Liver (tissue), 9 donors: ENCODE data around the gene ASIC3. TPM values are rescaled to one million over a fixed set of nuclear protein-coding genes. Genes with fewer than 3 reads are reported as not detected.

ENCODE experiments used
- DNase-seq: peaks from one replicate; pipeline ENCODE4 v3.0.0-alpha.2; 2017; ENCODE audit warnings: low spot score
- H3K27ac ChIP-seq, 2 donors: one replicate each; pipeline ENCODE4 v1.7.0; 2013; ENCODE audit warnings: inconsistent platforms in 2 of 2, low read length in 2 of 2, control low read depth in 1 of 2, low read depth in 1 of 2, mild to moderate bottlenecking in 1 of 2
- H3K27me3 ChIP-seq, 4 donors: one replicate each; pipeline versions ENCODE4 v1.6.1 to v1.7.0; 2013; ENCODE audit warnings: low read length in 3 of 4, inconsistent platforms in 1 of 4, mild to moderate bottlenecking in 1 of 4, moderate library complexity in 1 of 4; ENCODE audit not compliant: control insufficient read depth in 4 of 4, insufficient read depth in 4 of 4
- H3K36me3 ChIP-seq, 4 donors: one replicate each; pipeline versions ENCODE4 v1.6.1 to v1.7.0; 2013; ENCODE audit warnings: low read length in 3 of 4, mild to moderate bottlenecking in 3 of 4, low read depth in 1 of 4, moderate library complexity in 1 of 4; ENCODE audit not compliant: control insufficient read depth in 4 of 4, insufficient read depth in 3 of 4
- H3K4me1 ChIP-seq, 4 donors: one replicate each; pipeline versions ENCODE4 v1.6.1 to v1.7.0; 2013; ENCODE audit warnings: low read length in 3 of 4, mild to moderate bottlenecking in 3 of 4, moderate library complexity in 1 of 4; ENCODE audit not compliant: control insufficient read depth in 4 of 4, insufficient read depth in 4 of 4
- H3K4me3 ChIP-seq, 3 donors: one replicate each; pipeline versions ENCODE4 v1.6.1 to v1.7.0; 2013; ENCODE audit warnings: low read length in 3 of 3, control low read depth in 1 of 3, low read depth in 1 of 3, mild to moderate bottlenecking in 1 of 3
- H3K9ac ChIP-seq, 2 donors: one replicate each; pipeline ENCODE4 v1.7.0; 2013; ENCODE audit warnings: low read length in 2 of 2, mild to moderate bottlenecking in 2 of 2, moderate library complexity in 2 of 2, control low read depth in 1 of 2, low read depth in 1 of 2
- H3K9me3 ChIP-seq, 4 donors: one replicate each; pipeline versions ENCODE4 v1.6.1 to v1.7.0; 2013; ENCODE audit warnings: low read length in 3 of 4; ENCODE audit not compliant: control insufficient read depth in 4 of 4
- GABPA ChIP-seq, 2 donors: IDR thresholded peaks in 1 of 2; conservative IDR thresholded peaks in 1 of 2; 2 replicates each; pipeline ENCODE4 v1.6.1; 2016; ENCODE audit warnings: antibody characterized with exemption in 2 of 2, mild to moderate bottlenecking in 1 of 2, moderate library complexity in 1 of 2
- HNF4A ChIP-seq, 2 donors: conservative IDR thresholded peaks; 2 replicates each; pipeline ENCODE4 v1.6.1; 2016; ENCODE audit warnings: antibody characterized with exemption in 2 of 2, mild to moderate bottlenecking in 2 of 2
- HNF4G ChIP-seq: IDR thresholded peaks from 2 replicates; pipeline ENCODE4 v1.6.1; 2016; ENCODE audit warnings: antibody characterized with exemption
- JUND ChIP-seq, 2 donors: IDR thresholded peaks; 2 replicates each; pipeline ENCODE4 v1.6.1; 2016; ENCODE audit warnings: antibody characterized with exemption in 2 of 2
- MAX ChIP-seq: IDR thresholded peaks from 2 replicates; pipeline ENCODE4 v1.6.1; 2016; ENCODE audit warnings: antibody characterized with exemption
- NR2F2 ChIP-seq: IDR thresholded peaks from 2 replicates; pipeline ENCODE4 v1.6.1; 2016; ENCODE audit warnings: antibody characterized with exemption
- RAD21 ChIP-seq, 2 donors: IDR thresholded peaks; 2 replicates each; pipeline ENCODE4 v1.6.1; 2016; ENCODE audit warnings: antibody characterized with exemption in 2 of 2, mild to moderate bottlenecking in 2 of 2
- REST ChIP-seq: IDR thresholded peaks from 2 replicates; pipeline ENCODE4 v1.6.1; 2016; ENCODE audit warnings: antibody characterized with exemption, mild to moderate bottlenecking
- SP1 ChIP-seq: IDR thresholded peaks from 2 replicates; pipeline ENCODE4 v1.6.1; 2018; ENCODE audit warnings: antibody characterized with exemption, mild to moderate bottlenecking
- YY1 ChIP-seq: IDR thresholded peaks from 2 replicates; pipeline ENCODE4 v1.6.1; 2016; ENCODE audit warnings: antibody characterized with exemption, mild to moderate bottlenecking
- ZBTB33 ChIP-seq: IDR thresholded peaks from 2 replicates; pipeline ENCODE4 v1.6.1; 2016; ENCODE audit warnings: antibody characterized with exemption
- WGBS: extraction: QIAGEN DNeasy Blood & Tissue Kit; methylation state at CpG from one replicate; pipeline ENCODE4 v1.1.7; 2013; 5-methylcytosine and 5-hydroxymethylcytosine counted together
- polyA plus RNA-seq, 2 donors: library from polyadenylated mRNA; stranded (reverse) in 1 of 2; unstranded in 1 of 2; fragments of 200-250 nt in 1 of 2; fragments of >200 nt in 1 of 2; fragmentation: Nextera tagmentation in 1 of 2; extraction: Ambion mirVana in 1 of 2; gene quantifications; one replicate each; pipeline versions ENCODE4 v1.2.1 to v1.2.3, GENCODE V29; 2013 to 2015
- total RNA-seq, 2 donors: library from RNA; depleted of rRNA; stranded (reverse); fragments of >200 nt; gene quantifications; one replicate each; pipeline ENCODE4 v1.2.3, GENCODE V29; 2014
- donor health status: healthy.
- donor health status: healthy.
- donor health status: healthy.
- donor health status: healthy.
- donor health status: healthy.

Gene ASIC3
- total and polyA plus RNA-seq, 4 donors, result 0.05 to 1.0 (median 0.39) TPM

- H3K4me1 ChIP-seq, result peaks cover 0 to 2% (median 0%) of the 10 kb centered on the region in 4 donors
- WGBS, result 89% methylated on average over 38 of the region's 38 CpGs
- H3K9ac ChIP-seq, result no peak overlapping the region
- no peaks in the 10 kb centered on the region for H3K9me3 ChIP-seq
- H3K4me3 ChIP-seq, result no peak overlapping the region
- no peak overlapping the region for H3K27ac ChIP-seq
- TF ChIP-seq MAX (no peak), REST (no peak), ZBTB33 (no peak), JUND (IDR thresholded peaks at IDR 0.05) (no peak), RAD21 (IDR thresholded peaks at IDR 0.05) (no peak), HNF4A (conservative IDR thresholded peaks at IDR 0.05) (no peak), YY1 (no peak), NR2F2 (no peak), SP1 (no peak), HNF4G (no peak)
- no peaks in the 10 kb centered on the region for H3K27me3 ChIP-seq
- H3K36me3 ChIP-seq, result peaks cover 0 to 8% (median 0%) of the 10 kb centered on the region in 4 donors
- DNase-seq, result no peak
Observed at GRCh38 chr7:151048911-151049463, 656 bp downstream of the ASIC3 start.

GRCh38 chr7:151051108-151051507 is 2.8 kb downstream of the ASIC3 start:
- Histone ChIP-seq H3K36me3 (peaks cover 0 to 3% (median 0%) of the 10 kb centered on the region in 4 donors), H3K27ac (no peak overlapping the region), H3K9me3 (no peaks in the 10 kb centered on the region), H3K4me1 (peaks cover 0 to 2% (median 0%) of the 10 kb centered on the region in 4 donors), H3K4me3 (no peak overlapping the region), H3K27me3 (no peaks in the 10 kb centered on the region), H3K9ac (no peak overlapping the region)
- no peak for TF ChIP-seq GABPA (IDR thresholded peaks at IDR 0.05 in 1 of 2, conservative IDR thresholded peaks at IDR 0.05 in 1 of 2)
- TF ChIP-seq JUND (IDR thresholded peaks at IDR 0.05), result no peak
- TF ChIP-seq YY1, result no peak
- TF ChIP-seq REST, result peak; percentile 97
- no peak for DNase-seq
- WGBS, result 7% methylated on average over 50 of the region's 50 CpGs
